Activated CD4-positive, CD25-positive, alpha-beta regulatory T cell (primary cell): ENCODE results near the gene LIPK.
"Not testable (repeated sequence)": the region's sequence is repeated elsewhere in the genome, so short reads cannot be mapped to it uniquely, and the experiment has no call there.

Experiments used
- DNase-seq, 4 experiments: peaks; one replicate each; lab custom pipeline; 2025; lab: John Stamatoyannopoulos, UW

Gene LIPK, protein sequence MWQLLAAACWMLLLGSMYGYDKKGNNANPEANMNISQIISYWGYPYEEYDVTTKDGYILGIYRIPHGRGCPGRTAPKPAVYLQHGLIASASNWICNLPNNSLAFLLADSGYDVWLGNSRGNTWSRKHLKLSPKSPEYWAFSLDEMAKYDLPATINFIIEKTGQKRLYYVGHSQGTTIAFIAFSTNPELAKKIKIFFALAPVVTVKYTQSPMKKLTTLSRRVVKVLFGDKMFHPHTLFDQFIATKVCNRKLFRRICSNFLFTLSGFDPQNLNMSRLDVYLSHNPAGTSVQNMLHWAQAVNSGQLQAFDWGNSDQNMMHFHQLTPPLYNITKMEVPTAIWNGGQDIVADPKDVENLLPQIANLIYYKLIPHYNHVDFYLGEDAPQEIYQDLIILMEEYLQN

GRCh38 chr10:88705958-88706357 is at the start of gene LIPK:
Gene LIPK, plus strand, starts transcription at chr10:88706249. Its CDS starts 18,295 bp downstream, at chr10:88724544.
- DNase-seq: no peak

- DNase-seq: no peak
These were observed 48.1 kb upstream of the LIPK start for GRCh38 chr10:88657901-88658300.

- DNase-seq: no peak
These were observed 46.1 kb upstream of the LIPK start for GRCh38 chr10:88659725-88660597.

- DNase-seq: no peak
These were observed 45.5 kb upstream of the LIPK start for GRCh38 chr10:88660598-88660884.

DNA sequence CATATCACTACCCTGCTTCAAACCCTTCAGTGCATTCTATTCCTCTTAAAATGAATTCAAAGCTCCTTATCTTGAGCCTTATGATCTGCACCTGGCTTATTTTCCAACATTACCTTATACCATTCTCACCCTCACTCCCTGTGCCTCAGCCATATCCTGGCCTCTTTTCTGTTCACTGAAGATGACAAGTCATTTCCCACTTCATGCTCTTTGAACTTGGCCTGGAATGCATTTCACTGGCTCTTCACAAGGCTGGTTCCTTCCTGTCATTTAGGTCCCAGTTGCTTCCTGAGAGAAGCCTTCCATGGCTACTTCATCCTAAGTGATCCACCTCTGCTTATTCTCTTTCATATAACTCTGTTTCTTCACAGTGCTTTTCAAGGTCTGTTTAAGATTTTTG is 45.0 kb upstream of the LIPK start:
- DNase-seq: no peak

- no peak for DNase-seq
These were observed 44.5 kb upstream of the LIPK start for GRCh38 chr10:88661577-88661976.

DNA sequence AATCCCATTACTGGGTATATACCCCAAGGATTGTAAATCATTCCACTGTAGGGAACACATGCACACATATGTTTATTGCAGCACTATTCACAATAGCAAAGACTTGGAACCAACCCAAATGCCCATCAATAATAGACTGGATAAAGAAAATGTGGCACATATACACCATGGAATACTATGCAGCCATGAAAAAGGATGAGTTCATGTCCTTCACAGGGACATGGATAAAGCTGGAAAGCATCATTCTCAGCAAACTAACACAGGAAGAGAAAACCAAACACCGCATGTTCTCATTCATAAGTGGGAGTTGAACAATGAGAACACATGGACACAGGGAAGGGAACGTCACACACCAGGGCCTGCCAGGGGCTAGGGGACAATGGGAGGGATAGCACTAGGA is 42.9 kb upstream of the LIPK start:
- not testable (repeated sequence) for DNase-seq

- DNase-seq: no peak
These were observed 41.9 kb upstream of the LIPK start, which contains the start of gene LIPF for GRCh38 chr10:88664142-88664541. Gene LIPF, plus strand, starts transcription at chr10:88664442. Its CDS starts 2,856 bp downstream, at chr10:88667298.

- no peak for DNase-seq
These were observed 37.6 kb upstream of the LIPK start for GRCh38 chr10:88668465-88668864.

- no peak for DNase-seq
These were observed 35.6 kb upstream of the LIPK start for GRCh38 chr10:88670497-88670896.

DNA sequence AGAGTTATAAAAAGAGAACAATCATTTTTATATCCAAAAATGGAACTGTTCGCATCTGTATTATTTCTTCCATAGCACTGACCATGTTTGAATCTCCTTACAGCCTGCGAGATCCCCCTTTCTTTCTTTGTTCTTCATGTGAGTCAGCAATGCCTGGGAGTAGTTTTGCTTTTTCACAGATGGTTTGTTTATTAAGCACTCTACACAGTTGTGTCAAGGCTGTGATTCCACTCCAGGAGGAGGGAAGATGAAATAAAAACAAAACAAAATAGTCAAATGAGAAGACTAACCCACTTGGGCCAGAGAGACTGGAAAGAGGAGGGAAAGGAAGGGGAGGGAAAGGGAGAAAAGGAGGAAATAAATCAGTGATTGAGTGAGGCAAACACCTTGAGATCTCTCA is 34.0 kb upstream of the LIPK start:
- DNase-seq: no peak

DNA sequence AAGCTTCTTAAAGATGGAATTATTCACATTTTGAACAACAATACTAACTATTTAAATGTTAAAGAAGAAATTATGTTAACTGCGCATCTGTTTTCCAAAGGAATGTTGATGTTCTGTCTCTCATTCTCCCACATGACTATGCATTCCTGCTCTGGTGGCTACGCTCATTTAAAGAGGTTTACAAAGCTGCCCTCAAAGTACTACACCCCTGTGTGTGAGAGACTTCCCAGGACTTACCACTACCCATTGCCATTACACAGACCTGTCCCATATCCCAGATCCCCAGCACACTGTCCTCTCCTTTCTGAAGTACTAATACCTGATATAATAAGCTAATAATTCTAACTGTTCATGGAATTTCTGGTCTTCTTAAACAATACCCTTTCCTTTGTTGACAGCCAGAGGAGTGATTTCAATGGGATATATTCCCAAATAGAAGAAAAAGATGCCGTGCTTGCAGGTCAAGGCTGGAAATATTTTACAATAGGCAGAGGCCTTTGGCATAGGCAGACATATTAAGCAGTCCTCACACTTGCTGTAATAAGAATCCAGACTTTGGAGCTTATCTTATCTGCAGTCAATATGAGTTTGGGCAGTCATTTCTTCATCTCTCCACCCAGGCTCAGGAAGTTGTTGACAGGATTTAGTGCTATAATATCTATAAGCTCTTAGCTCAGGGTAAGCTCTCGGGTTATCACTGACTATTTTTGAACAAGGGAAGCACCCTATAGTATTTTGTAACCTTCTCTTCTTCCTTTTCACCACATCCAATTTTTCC is 29.6 kb upstream of the LIPK start:
- DNase-seq: no peak

- no peak for DNase-seq
These were observed 25.1 kb upstream of the LIPK start for GRCh38 chr10:88680958-88681357.

DNA sequence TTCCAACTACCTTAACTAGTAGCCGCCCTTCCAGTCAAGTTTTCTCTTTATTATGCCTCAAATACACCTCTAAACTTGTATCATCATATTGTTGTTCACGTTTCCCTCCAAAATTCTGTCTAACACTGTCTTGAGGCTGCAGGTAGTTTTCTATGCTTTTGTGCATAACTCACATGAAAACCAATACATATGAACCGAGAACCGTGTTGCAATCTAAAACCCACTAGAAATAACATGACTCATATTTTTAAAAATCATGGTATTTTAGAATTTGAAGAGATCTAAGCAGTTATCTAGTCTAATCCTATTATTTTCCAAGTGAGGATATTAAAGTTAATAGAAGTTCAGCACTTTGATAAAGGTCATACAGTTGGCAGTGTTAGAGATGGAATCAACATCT is 23.6 kb upstream of the LIPK start:
- DNase-seq: no peak

DNA sequence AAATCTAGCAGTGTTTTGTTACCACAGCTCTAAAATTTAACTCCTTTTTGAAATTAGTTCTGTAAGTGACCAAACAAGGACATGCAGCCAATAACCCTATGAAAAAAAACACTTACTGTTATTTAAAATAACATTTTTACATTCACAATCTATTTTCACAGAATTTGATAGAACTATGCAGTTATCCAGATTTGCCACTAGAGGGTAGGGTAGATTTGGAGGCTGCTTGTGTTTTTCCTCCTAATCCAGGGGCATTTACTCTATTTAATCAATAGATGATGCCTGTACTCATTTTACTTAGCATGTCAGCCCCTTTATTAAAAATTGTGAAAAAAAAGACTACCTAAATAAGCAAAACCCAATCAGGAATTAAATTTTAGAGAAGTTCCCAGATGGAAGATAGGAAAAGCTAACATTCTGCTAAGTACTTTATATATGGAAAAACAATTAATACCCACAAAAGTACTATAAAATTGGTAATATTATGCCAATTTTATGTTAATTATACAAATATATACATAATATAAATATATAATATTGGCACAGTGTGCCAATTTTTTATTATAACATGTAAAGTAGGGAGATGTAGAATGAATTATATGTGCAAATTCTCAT is 18.1 kb upstream of the LIPK start:
- DNase-seq: no peak

DNA sequence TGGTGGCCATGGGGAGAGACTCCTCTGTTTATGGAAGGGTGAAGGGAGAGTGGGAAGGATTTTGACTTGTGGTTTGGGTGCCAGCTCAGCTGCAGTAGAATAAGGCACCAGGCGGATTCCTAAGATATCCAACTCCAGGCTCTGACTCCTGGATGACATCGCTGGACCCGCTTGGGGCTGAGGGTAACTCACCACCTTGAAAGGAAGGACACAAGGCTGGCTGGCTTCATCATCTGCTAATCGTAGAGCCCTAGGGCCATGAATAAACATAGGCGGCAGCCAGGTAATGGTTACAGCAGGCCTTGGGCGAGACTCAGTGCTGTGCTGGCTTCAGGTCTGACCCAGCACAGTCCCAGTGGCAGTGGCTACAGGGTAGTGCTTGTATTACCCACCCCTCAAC is 16.7 kb upstream of the LIPK start:
- no peak for DNase-seq

DNA sequence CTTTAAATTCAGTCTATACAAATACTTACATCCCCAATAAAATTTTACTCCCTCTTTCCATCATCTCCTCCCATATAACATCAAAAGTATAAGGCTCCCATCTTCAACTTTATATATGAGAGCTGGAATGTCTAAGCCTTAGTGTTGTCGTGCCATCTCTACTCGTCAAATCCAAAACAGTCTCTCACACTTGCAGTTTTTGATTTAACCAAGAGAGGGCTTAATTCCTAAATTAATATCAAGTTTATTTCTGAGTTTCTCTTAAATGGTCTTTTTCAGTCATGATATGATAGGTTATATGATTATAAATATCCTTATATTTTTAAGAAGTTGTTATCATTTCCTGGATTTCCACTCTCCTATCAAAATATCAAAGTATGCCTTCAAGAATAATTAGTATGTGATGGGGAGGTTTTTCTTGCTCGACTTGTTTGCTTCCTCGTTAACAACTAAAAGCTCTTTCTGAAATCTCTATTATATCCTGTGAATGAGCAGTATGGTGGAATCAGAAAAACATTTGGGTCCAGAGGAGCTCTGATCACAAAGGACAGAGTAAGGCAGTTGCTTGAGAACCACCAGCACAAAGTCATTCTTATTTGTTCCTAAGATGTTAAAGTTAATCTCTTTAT is 12.5 kb upstream of the LIPK start:
- no peak for DNase-seq

- DNase-seq: no peak
These were observed 3.0 kb upstream of the LIPK start for GRCh38 chr10:88702848-88703597.

DNA sequence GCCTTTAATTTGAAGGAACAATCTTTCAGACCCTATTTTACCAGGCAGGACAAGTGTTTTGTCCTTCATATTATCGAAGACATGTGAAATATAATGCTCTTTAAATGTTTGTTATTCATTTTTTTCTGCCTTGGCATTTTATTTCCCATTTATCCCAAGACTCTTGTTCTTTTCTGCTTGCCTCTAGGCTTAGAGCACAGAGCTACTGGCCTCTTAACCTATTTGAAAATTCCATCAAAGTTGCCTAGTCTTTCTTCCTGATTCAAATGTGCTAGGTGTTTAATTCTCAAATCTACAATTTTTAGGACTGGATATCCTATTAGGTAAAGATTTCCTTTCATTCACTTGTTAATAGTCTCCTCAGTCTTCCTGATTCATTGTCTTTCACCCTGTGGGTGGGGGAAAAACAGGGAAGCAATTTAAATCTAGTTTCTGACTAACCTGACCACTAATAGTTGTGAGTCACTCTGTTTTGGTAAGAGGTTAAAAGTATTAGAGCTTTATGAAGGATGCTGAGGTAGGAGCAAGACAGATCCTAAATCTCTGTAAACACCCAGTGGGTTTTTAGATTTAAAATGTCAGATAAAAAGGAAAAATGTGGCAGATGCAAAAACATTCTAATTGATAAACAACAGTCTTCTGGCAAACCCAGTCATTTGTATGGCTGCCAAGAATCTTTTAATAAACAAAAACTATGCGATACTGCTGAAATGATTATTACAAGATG is 1.5 kb downstream of the LIPK start:
- DNase-seq: no peak

DNA sequence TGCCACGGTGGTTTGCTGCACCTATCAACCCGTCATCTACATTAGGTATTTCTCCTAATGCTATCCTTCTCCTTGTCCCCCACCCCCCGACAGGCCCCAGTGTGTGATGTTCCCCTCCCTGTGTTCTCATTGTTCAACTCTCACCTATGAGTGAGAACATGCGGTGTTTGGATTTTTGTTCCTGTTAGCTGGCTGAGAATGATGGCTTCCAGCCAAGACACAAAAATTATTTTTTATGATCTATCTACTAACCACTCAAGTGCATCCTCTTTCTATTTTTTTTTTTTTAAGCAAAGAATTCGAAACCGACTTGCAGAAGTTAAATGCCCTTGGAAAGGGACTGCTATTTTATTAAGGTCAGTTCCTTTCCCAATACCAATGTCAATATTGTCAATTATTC is 3.3 kb downstream of the LIPK start:
- DNase-seq: not testable (repeated sequence)
